ENCODE measurements around the gene ANKRD18B. TPM values are rescaled to one million over a fixed set of nuclear protein-coding genes. Genes with fewer than 3 reads are reported as not detected.
"Not testable (repeated sequence)": the region's sequence is repeated elsewhere in the genome, so short reads cannot be mapped to it uniquely, and the experiment has no call there.

The ANKRD18B gene
- total and polyA plus RNA-seq, 2 donors (not counting 1 experiment from before 2014, with no cell fraction given) = not detected

DNA sequence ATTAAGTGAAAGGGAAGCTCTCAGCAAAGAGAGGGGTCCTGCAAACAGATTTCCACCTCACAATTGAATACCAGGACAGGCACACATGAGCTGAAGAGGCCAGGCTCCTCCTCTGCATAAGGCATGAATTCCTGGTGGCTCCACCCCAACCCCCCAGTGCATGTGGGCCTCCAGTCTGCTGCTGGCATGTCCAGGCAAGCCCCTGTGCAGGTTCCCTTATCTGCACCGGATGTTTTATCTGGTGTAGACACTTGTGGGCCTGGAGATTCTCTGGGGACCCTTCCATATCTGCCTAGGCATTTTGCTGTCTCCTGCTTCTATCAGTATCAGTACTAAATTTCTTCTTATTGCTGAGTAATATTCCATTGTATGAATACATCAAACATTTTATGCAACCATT, 36.2 kb downstream of the ANKRD18B start:
- H3K27ac Mint-ChIP-seq, POLR2A ChIA-PET: not testable (repeated sequence)

GRCh38 chr9:33562196-33562595, 38.1 kb downstream of the ANKRD18B start:
- H3K4me3 ChIP-seq (ENCODE audit: control extremely low read depth in 1 of 5, extremely low read depth in 1 of 5, insufficient read depth in 1 of 5, low read depth in 2 of 5, low read length in 4 of 5); DNase-seq; H2AFZ ChIP-seq (ENCODE audit: insufficient read depth, low read depth, low read length, poor library complexity, severe bottlenecking); H3K9ac ChIP-seq (ENCODE audit: low read length); H3K4me1 Mint-ChIP-seq; POLR2A ChIA-PET; CTCF ChIA-PET; ATAC-seq (ENCODE audit: low read depth); H3K27me3 ChIP-seq (replicated peaks in 1 of 4; ENCODE audit: control extremely low read depth in 1 of 4, control insufficient read depth in 3 of 4, insufficient read depth in 4 of 4, low read length in 3 of 4); H3K27me3 Mint-ChIP-seq; H4K20me1 ChIP-seq (ENCODE audit: control insufficient read depth, insufficient read depth, low read length, poor library complexity, severe bottlenecking); H3K36me3 ChIP-seq (replicated peaks in 1 of 2; ENCODE audit: control extremely low read depth in 1 of 2, control insufficient read depth in 1 of 2, extremely low read depth in 1 of 2, insufficient read depth in 2 of 2, low read length in 1 of 2); H3K27ac Mint-ChIP-seq; H3K4me3 Mint-ChIP-seq; H3K4me2 ChIP-seq (replicated peaks; ENCODE audit: low read depth, low read length, poor library complexity, severe bottlenecking); H3K9me3 Mint-ChIP-seq (ENCODE audit: insufficient read depth); H3K4me1 ChIP-seq (ENCODE audit: control insufficient read depth in 2 of 2, insufficient read depth in 2 of 2, low read length in 2 of 2); H3K9me3 ChIP-seq (ENCODE audit: control extremely low read depth in 1 of 3, control insufficient read depth in 2 of 3, insufficient read depth in 1 of 3, low read length in 2 of 3); H3K27ac ChIP-seq (ENCODE audit: low read length in 2 of 2); intact Hi-C loops (cut with micrococcal nuclease); H3K79me2 ChIP-seq (ENCODE audit: control insufficient read depth, insufficient read depth, low read length): not testable (repeated sequence)
- WGBS (ENCODE audit: insufficient coverage) = no CpG with 5 or more reads among the region's 1 CpG

More for the DNA sequence above, 36.2 kb downstream of the ANKRD18B start:
- H3K79me2 ChIP-seq (ENCODE audit: control insufficient read depth, insufficient read depth, low read length); CTCF ChIA-PET; H3K4me3 Mint-ChIP-seq; H3K9ac ChIP-seq (ENCODE audit: low read length); H3K27me3 ChIP-seq (replicated peaks in 1 of 4; ENCODE audit: control extremely low read depth in 1 of 4, control insufficient read depth in 3 of 4, insufficient read depth in 4 of 4, low read length in 3 of 4); ATAC-seq (ENCODE audit: low read depth); H4K20me1 ChIP-seq (ENCODE audit: control insufficient read depth, insufficient read depth, low read length, poor library complexity, severe bottlenecking); intact Hi-C loops (cut with micrococcal nuclease); H3K27ac ChIP-seq (ENCODE audit: low read length in 2 of 2); H3K36me3 ChIP-seq (replicated peaks in 1 of 2; ENCODE audit: control extremely low read depth in 1 of 2, control insufficient read depth in 1 of 2, extremely low read depth in 1 of 2, insufficient read depth in 2 of 2, low read length in 1 of 2); H3K4me3 ChIP-seq (ENCODE audit: control extremely low read depth in 1 of 5, extremely low read depth in 1 of 5, insufficient read depth in 1 of 5, low read depth in 2 of 5, low read length in 4 of 5); H3K4me2 ChIP-seq (replicated peaks; ENCODE audit: low read depth, low read length, poor library complexity, severe bottlenecking); H3K9me3 ChIP-seq (ENCODE audit: control extremely low read depth in 1 of 3, control insufficient read depth in 2 of 3, insufficient read depth in 1 of 3, low read length in 2 of 3); H3K27me3 Mint-ChIP-seq; DNase-seq; H3K4me1 ChIP-seq (ENCODE audit: control insufficient read depth in 2 of 2, insufficient read depth in 2 of 2, low read length in 2 of 2); H2AFZ ChIP-seq (ENCODE audit: insufficient read depth, low read depth, low read length, poor library complexity, severe bottlenecking); H3K9me3 Mint-ChIP-seq (ENCODE audit: insufficient read depth); H3K4me1 Mint-ChIP-seq: not testable (repeated sequence)
- WGBS (ENCODE audit: insufficient coverage) = no CpG with 5 or more reads among the region's 1 CpG

DNA sequence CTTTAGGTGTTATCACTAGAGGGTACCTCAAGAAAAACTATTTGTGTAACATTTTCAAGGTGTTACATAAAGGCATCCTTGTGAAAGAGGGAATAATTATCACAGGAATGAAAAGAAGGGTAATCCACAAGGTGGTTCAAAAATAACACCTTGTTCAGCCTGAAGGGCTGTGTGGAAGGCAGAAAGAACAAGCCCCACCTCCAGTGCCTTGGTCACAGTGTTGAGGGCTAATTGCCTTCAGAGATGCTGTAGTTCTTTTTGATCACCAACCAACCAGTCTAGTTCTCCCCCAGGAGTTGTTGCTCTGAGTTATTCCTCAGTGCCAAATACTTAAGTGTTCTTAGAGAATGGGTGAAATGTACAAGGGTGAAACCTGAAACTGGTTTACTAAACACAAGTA, 43.7 kb downstream of the ANKRD18B start:
- H3K27ac Mint-ChIP-seq; H3K27ac ChIP-seq (ENCODE audit: low read length in 2 of 2); H3K36me3 ChIP-seq (replicated peaks in 1 of 2; ENCODE audit: control extremely low read depth in 1 of 2, control insufficient read depth in 1 of 2, extremely low read depth in 1 of 2, insufficient read depth in 2 of 2, low read length in 1 of 2); H3K4me3 Mint-ChIP-seq; H3K4me1 Mint-ChIP-seq; H3K79me2 ChIP-seq (ENCODE audit: control insufficient read depth, insufficient read depth, low read length); H3K27me3 ChIP-seq (replicated peaks in 1 of 4; ENCODE audit: control extremely low read depth in 1 of 4, control insufficient read depth in 3 of 4, insufficient read depth in 4 of 4, low read length in 3 of 4); ATAC-seq (ENCODE audit: low read depth); H2AFZ ChIP-seq (ENCODE audit: insufficient read depth, low read depth, low read length, poor library complexity, severe bottlenecking); H3K9ac ChIP-seq (ENCODE audit: low read length); DNase-seq; intact Hi-C loops (cut with micrococcal nuclease); CTCF ChIA-PET; H4K20me1 ChIP-seq (ENCODE audit: control insufficient read depth, insufficient read depth, low read length, poor library complexity, severe bottlenecking); H3K9me3 ChIP-seq (ENCODE audit: control extremely low read depth in 1 of 3, control insufficient read depth in 2 of 3, insufficient read depth in 1 of 3, low read length in 2 of 3); H3K9me3 Mint-ChIP-seq (ENCODE audit: insufficient read depth); H3K4me3 ChIP-seq (ENCODE audit: control extremely low read depth in 1 of 5, extremely low read depth in 1 of 5, insufficient read depth in 1 of 5, low read depth in 2 of 5, low read length in 4 of 5); H3K4me1 ChIP-seq (ENCODE audit: control insufficient read depth in 2 of 2, insufficient read depth in 2 of 2, low read length in 2 of 2); H3K4me2 ChIP-seq (replicated peaks; ENCODE audit: low read depth, low read length, poor library complexity, severe bottlenecking); POLR2A ChIA-PET: not testable (repeated sequence)
- H3K27me3 Mint-ChIP-seq = peaks cover 12% of the 10 kb centered on the region

DNA sequence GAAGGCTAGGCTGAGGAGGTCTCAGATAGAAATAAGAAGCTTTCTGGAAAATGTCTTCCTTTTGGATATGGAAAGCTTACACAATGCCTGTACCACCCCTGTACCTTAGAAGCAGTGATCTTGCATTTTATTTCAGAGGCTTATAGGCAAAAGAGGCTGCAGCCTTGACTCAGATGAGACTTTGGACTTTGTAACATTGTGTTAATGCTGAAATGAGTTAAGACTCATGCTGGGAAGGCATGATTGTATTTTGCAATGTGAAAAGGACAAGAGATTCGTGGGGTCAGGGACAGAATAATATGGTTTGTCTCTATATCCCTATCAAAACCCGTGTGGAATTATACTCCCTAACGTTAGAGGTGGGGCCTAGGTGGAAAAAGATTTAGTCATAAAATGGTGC, 53.7 kb downstream of the ANKRD18B start:
- H3K9me3 Mint-ChIP-seq (ENCODE audit: insufficient read depth); H3K27me3 Mint-ChIP-seq; H3K4me1 Mint-ChIP-seq; intact Hi-C loops (cut with micrococcal nuclease); DNase-seq; H3K4me3 Mint-ChIP-seq; ATAC-seq (ENCODE audit: low read depth); H3K36me3 ChIP-seq (replicated peaks in 1 of 2; ENCODE audit: control extremely low read depth in 1 of 2, control insufficient read depth in 1 of 2, extremely low read depth in 1 of 2, insufficient read depth in 2 of 2, low read length in 1 of 2); H3K4me1 ChIP-seq (ENCODE audit: control insufficient read depth in 2 of 2, insufficient read depth in 2 of 2, low read length in 2 of 2); H3K27ac ChIP-seq (ENCODE audit: low read length in 2 of 2); H3K9me3 ChIP-seq (ENCODE audit: control extremely low read depth in 1 of 3, control insufficient read depth in 2 of 3, insufficient read depth in 1 of 3, low read length in 2 of 3); POLR2A ChIA-PET; H3K9ac ChIP-seq (ENCODE audit: low read length); H2AFZ ChIP-seq (ENCODE audit: insufficient read depth, low read depth, low read length, poor library complexity, severe bottlenecking); H3K27ac Mint-ChIP-seq; H3K79me2 ChIP-seq (ENCODE audit: control insufficient read depth, insufficient read depth, low read length); H3K4me2 ChIP-seq (replicated peaks; ENCODE audit: low read depth, low read length, poor library complexity, severe bottlenecking); H3K4me3 ChIP-seq (ENCODE audit: control extremely low read depth in 1 of 5, extremely low read depth in 1 of 5, insufficient read depth in 1 of 5, low read depth in 2 of 5, low read length in 4 of 5); H3K27me3 ChIP-seq (replicated peaks in 1 of 4; ENCODE audit: control extremely low read depth in 1 of 4, control insufficient read depth in 3 of 4, insufficient read depth in 4 of 4, low read length in 3 of 4); CTCF ChIA-PET; H4K20me1 ChIP-seq (ENCODE audit: control insufficient read depth, insufficient read depth, low read length, poor library complexity, severe bottlenecking): not testable (repeated sequence)
- WGBS (ENCODE audit: insufficient coverage) = no CpG with 5 or more reads among the region's 3 CpGs

Measured in B cell (primary cell).